GM19468 (cell line): ENCODE measurements around the gene POLA2.
"Not testable (repeated sequence)": the region's sequence is repeated elsewhere in the genome, so short reads cannot be mapped to it uniquely, and the experiment has no call there.

Experiments
- ATAC-seq: cut with Tn5 transposase; IDR thresholded peaks from one replicate; pipeline ENCODE4 v1.9.1; 2021; ENCODE audit warnings: mild to moderate bottlenecking, moderate library complexity, moderate number of reproducible peaks; ENCODE audit not compliant: unreplicated experiment; ENCODE audit errors: extremely low read depth

POLA2 gene

GRCh38 chr11:65238302-65238701 lies 23.5 kb upstream of the POLA2 start:
- not testable (repeated sequence) for ATAC-seq

GRCh38 chr11:65241134-65241533 lies 20.6 kb upstream of the POLA2 start:
- ATAC-seq = no peak

GRCh38 chr11:65241692-65242091 lies 20.1 kb upstream of the POLA2 start:
- no peak for ATAC-seq

- no peak for ATAC-seq
These were observed 19.4 kb upstream of the POLA2 start for GRCh38 chr11:65242389-65242788.

- ATAC-seq = no peak
These were observed 18.0 kb upstream of the POLA2 start for GRCh38 chr11:65243797-65244196.

- not testable (repeated sequence) for ATAC-seq
These were observed 16.7 kb upstream of the POLA2 start for GRCh38 chr11:65245046-65245445.

- ATAC-seq = no peak
These were observed 15.3 kb upstream of the POLA2 start for GRCh38 chr11:65246506-65246905.

- ATAC-seq = not testable (repeated sequence)
These were observed 13.5 kb upstream of the POLA2 start for GRCh38 chr11:65248184-65248710.

- no peak for ATAC-seq
These were observed 10.3 kb upstream of the POLA2 start for GRCh38 chr11:65251476-65251875.

- no peak for ATAC-seq
These were observed 7.0 kb upstream of the POLA2 start for GRCh38 chr11:65254724-65255123.

GRCh38 chr11:65258988-65259387 lies 2.8 kb upstream of the POLA2 start:
- no peak for ATAC-seq

- no peak for ATAC-seq
These were observed 1.5 kb upstream of the POLA2 start for GRCh38 chr11:65260302-65260701.

GRCh38 chr11:65260756-65261590 lies 789 bp upstream of the POLA2 start:
- no peak for ATAC-seq

- ATAC-seq = no peak
These were observed 569 bp downstream of the POLA2 start for GRCh38 chr11:65262381-65262680.

- ATAC-seq = no peak
These were observed 1.0 kb downstream of the POLA2 start for GRCh38 chr11:65262776-65263175.

- not testable (repeated sequence) for ATAC-seq
These were observed 3.0 kb downstream of the POLA2 start for GRCh38 chr11:65264747-65265146.

- no peak for ATAC-seq
These were observed 4.4 kb downstream of the POLA2 start for GRCh38 chr11:65266210-65266609.

GRCh38 chr11:65274735-65275682 lies 13.2 kb downstream of the POLA2 start:
- no peak for ATAC-seq

GRCh38 chr11:65275906-65276305 lies 14.1 kb downstream of the POLA2 start:
- no peak for ATAC-seq

GRCh38 chr11:65277631-65278277 lies 16.0 kb downstream of the POLA2 start:
- no peak for ATAC-seq
